Measurements from ENCODE around the gene PHOSPHO2. TPM values are rescaled to one million over a fixed set of nuclear protein-coding genes. Genes with fewer than 3 reads are reported as not detected.

PHOSPHO2 gene
- total RNA-seq, 1 experiment from 2014 or later, result 5.0 TPM

- Mint-ChIP-seq H3K4me1 (ENCODE audit: low read depth, unreplicated experiment) (peaks cover 15% of the 10 kb centered on the region), H3K27me3 (ENCODE audit: insufficient read depth, unreplicated experiment) (no peaks in the 10 kb centered on the region), H3K9me3 (ENCODE audit: unreplicated experiment) (no peaks in the 10 kb centered on the region), H3K4me3 (ENCODE audit: unreplicated experiment) (peak overlapping the region; percentile 72), H3K27ac (ENCODE audit: unreplicated experiment) (peak overlapping the region; percentile 37), H3K36me3 (ENCODE audit: insufficient read depth, unreplicated experiment) (no peaks in the 10 kb centered on the region)
- H3K27me3 ChIP-seq (replicated peaks; ENCODE audit: control insufficient read depth, insufficient read depth, low read length), result no peaks in the 10 kb centered on the region
- peak; percentile 61 to 62 for DNase-seq
- H3K4me3 ChIP-seq (ENCODE audit: low read depth, low read length), result peak overlapping the region; percentile 33
- ChIA-PET CTCF (interaction anchor here (0.6 kb wide), 2 partner anchors 168 to 237 kb away, joined by 3 to 4 read pairs; no protein-coding TSS in a partner anchor), POLR2A (interaction anchor here (0.8 kb wide), 1 partner anchor 19 kb away, joined by 3 read pairs; no protein-coding TSS in a partner anchor)
- H3K4me1 ChIP-seq, result peaks cover 19% of the 10 kb centered on the region
- H3K36me3 ChIP-seq (ENCODE audit: control insufficient read depth, insufficient read depth, low read length), result no peaks in the 10 kb centered on the region
- intact Hi-C loops (cut with micrococcal nuclease; ENCODE audit: unreplicated experiment), result loop anchor here (1.0 to 2.0 kb wide), 2 partner anchors 17 to 21 kb away; partner anchors contain the start of genes CFAP210, KLHL23 and PHOSPHO2
- TF ChIP-seq CTCF (IDR thresholded peaks at IDR 0.05; ENCODE audit: insufficient read depth in 1 of 2, low read depth in 1 of 2, low read length in 1 of 2, severe bottlenecking in 1 of 2, unreplicated experiment in 1 of 2), result no peak
- no TSS peak for BruUV-seq (replicated peaks)
- H3K9me3 ChIP-seq, result no peaks in the 10 kb centered on the region
These were observed 21.3 kb downstream of the PHOSPHO2 start for GRCh38 chr2:169715379-169716237.

GRCh38 chr2:169716238-169716886, 22.1 kb downstream of the PHOSPHO2 start:
- TF ChIP-seq CTCF (IDR thresholded peaks at IDR 0.05; ENCODE audit: insufficient read depth in 1 of 2, low read depth in 1 of 2, low read length in 1 of 2, severe bottlenecking in 1 of 2, unreplicated experiment in 1 of 2), result no peak
- ChIA-PET POLR2A (no interaction called here), CTCF (no interaction called here)
- BruUV-seq (replicated peaks), result no TSS peak
- intact Hi-C loops (cut with micrococcal nuclease; ENCODE audit: unreplicated experiment), result no loop called here
- Mint-ChIP-seq H3K36me3 (ENCODE audit: insufficient read depth, unreplicated experiment) (no peaks in the 10 kb centered on the region), H3K4me1 (ENCODE audit: low read depth, unreplicated experiment) (peaks cover 15% of the 10 kb centered on the region), H3K9me3 (ENCODE audit: unreplicated experiment) (no peaks in the 10 kb centered on the region), H3K4me3 (ENCODE audit: unreplicated experiment) (peak overlapping the region; percentile 72), H3K27ac (ENCODE audit: unreplicated experiment) (peak overlapping the region; percentile 37), H3K27me3 (ENCODE audit: insufficient read depth, unreplicated experiment) (no peaks in the 10 kb centered on the region)
- Histone ChIP-seq H3K27me3 (replicated peaks; ENCODE audit: control insufficient read depth, insufficient read depth, low read length) (no peaks in the 10 kb centered on the region), H3K36me3 (ENCODE audit: control insufficient read depth, insufficient read depth, low read length) (no peaks in the 10 kb centered on the region), H3K9me3 (no peaks in the 10 kb centered on the region), H3K4me3 (ENCODE audit: low read depth, low read length) (no peak overlapping the region), H3K4me1 (peaks cover 19% of the 10 kb centered on the region)
- DNase-seq, result no peak

GRCh38 chr2:169716938-169717690, 22.8 kb downstream of the PHOSPHO2 start:
- no peak for TF ChIP-seq CTCF (IDR thresholded peaks at IDR 0.05; ENCODE audit: insufficient read depth in 1 of 2, low read depth in 1 of 2, low read length in 1 of 2, severe bottlenecking in 1 of 2, unreplicated experiment in 1 of 2)
- no peak for DNase-seq
- Histone ChIP-seq H3K4me1 (peaks cover 19% of the 10 kb centered on the region), H3K9me3 (no peaks in the 10 kb centered on the region), H3K36me3 (ENCODE audit: control insufficient read depth, insufficient read depth, low read length) (no peaks in the 10 kb centered on the region), H3K27me3 (replicated peaks; ENCODE audit: control insufficient read depth, insufficient read depth, low read length) (no peaks in the 10 kb centered on the region), H3K4me3 (ENCODE audit: low read depth, low read length) (no peak overlapping the region)
- no peaks in the 10 kb centered on the region for H3K36me3 Mint-ChIP-seq (ENCODE audit: insufficient read depth, unreplicated experiment)
- no peaks in the 10 kb centered on the region for H3K27me3 Mint-ChIP-seq (ENCODE audit: insufficient read depth, unreplicated experiment)
- peaks cover 15% of the 10 kb centered on the region for H3K4me1 Mint-ChIP-seq (ENCODE audit: low read depth, unreplicated experiment)
- no peaks in the 10 kb centered on the region for H3K9me3 Mint-ChIP-seq (ENCODE audit: unreplicated experiment)
- CTCF ChIA-PET, result no interaction called here
- H3K27ac Mint-ChIP-seq (ENCODE audit: unreplicated experiment), result no peak overlapping the region
- intact Hi-C loops (cut with micrococcal nuclease; ENCODE audit: unreplicated experiment), result no loop called here
- no peak overlapping the region for H3K4me3 Mint-ChIP-seq (ENCODE audit: unreplicated experiment)
- no TSS peak for BruUV-seq (replicated peaks)
- POLR2A ChIA-PET, result no interaction called here

Measured in Caco-2 (cell line).